ENCODE measurements around the gene SLC35A2. TPM values are rescaled to one million over a fixed set of nuclear protein-coding genes. Genes with fewer than 3 reads are reported as not detected.
"Not testable (repeated sequence)": the region's sequence is repeated elsewhere in the genome, so short reads cannot be mapped to it uniquely, and the experiment has no call there.

Gene SLC35A2
- total RNA-seq, 1 donor from 2014 or later, result 9.8 TPM

DNA sequence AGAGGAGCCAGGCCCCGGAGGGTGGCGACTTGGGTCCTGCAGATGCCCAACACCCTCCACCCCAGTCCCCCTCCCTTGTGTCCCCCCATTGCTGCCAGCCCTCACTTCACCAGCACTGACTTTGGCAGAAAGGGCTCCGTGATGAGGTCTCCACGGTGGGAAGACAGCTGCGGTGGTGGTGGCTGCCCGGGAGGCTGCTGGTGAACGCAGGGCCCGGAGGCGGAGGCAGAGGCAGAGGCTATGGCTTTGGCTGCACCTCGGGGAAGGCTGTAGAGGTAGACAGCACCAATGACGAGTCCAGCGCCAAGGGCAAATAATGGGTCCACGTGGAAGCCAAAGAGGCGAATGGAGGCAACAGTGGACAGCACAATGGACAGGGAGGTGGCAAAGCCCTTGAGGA, 6.8 kb downstream of the SLC35A2 start:
- DNase-seq (ENCODE audit: low spot score in 2 of 2) (no peak), FAIRE-seq (no peak)

GRCh38 chrX:48904180-48904579, 7.3 kb downstream of the SLC35A2 start:
- FAIRE-seq, result no peak
- DNase-seq (ENCODE audit: low spot score in 2 of 2), result no peak

- no peak for DNase-seq (ENCODE audit: low spot score in 2 of 2)
- no peak for FAIRE-seq
Measured at GRCh38 chrX:48903290-48903689, 8.2 kb downstream of the SLC35A2 start.

- DNase-seq (ENCODE audit: low spot score in 2 of 2) (no peak), FAIRE-seq (no peak)
Measured at GRCh38 chrX:48902776-48903175, 8.7 kb downstream of the SLC35A2 start.

DNA sequence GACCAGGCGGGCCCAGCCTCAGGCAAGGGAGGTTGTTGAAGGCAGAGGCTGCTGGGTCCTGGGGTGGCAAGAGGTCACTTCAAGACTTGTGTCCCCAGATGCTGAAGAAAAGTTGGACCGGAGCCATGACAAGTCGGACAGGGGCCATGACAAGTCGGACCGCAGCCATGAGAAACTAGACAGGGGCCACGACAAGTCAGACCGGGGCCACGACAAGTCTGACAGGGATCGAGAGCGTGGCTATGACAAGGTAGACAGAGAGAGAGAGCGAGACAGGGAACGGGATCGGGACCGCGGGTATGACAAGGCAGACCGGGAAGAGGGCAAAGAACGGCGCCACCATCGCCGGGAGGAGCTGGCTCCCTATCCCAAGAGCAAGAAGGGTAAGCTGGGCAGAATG, 9.3 kb downstream of the SLC35A2 start:
- no peak for FAIRE-seq
- DNase-seq (ENCODE audit: low spot score in 2 of 2), result no peak

GRCh38 chrX:48901069-48901468, 10.4 kb downstream of the SLC35A2 start:
- no peak for DNase-seq (ENCODE audit: low spot score in 2 of 2)
- no peak for FAIRE-seq

- no peak for FAIRE-seq
- no peak for DNase-seq (ENCODE audit: low spot score in 2 of 2)
Measured at GRCh38 chrX:48899078-48899410, 12.4 kb downstream of the SLC35A2 start.

- peak; percentile 23 for FAIRE-seq
Measured at GRCh38 chrX:48897625-48898306, 13.7 kb downstream of the SLC35A2 start, which contains the start of the genes PQBP1 and TIMM17B. Gene PQBP1, plus strand, starts transcription at chrX:48897930. Its CDS starts 580 bp downstream, at chrX:48898510. Gene TIMM17B, minus strand, starts transcription at chrX:48897768. Its CDS starts 19 bp downstream, at chrX:48897749.

DNA sequence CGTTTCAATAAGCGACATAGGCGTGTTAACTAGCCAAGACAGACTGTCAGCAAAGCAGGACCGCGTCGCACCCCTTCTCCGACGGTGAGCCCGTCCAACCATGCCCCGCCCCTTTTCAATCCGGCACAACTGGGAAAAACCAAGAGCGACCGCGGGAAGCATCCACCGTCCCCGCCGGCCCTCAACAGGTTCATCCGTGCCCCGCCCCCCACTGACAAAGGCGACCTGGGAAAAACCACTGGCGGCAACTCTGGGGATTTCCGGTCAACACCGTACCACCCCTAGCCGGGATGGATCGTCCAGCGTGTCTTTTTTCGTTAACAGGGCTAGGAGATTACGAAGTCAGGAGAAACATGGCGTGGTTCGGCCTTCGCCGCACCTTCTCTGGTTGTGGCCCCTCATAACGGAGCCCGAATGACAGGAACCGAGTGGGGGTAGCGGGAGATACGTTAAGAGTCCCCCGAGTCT, 14.3 kb downstream of the SLC35A2 start:
- FAIRE-seq (no peak), DNase-seq (ENCODE audit: low spot score in 2 of 2) (peak in 1 of 2 donors; percentile 36)

More at GRCh38 chrX:48897625-48898306, 13.7 kb downstream of the SLC35A2 start, which contains the start of the genes PQBP1 and TIMM17B:
- peak; percentile 77 for DNase-seq (ENCODE audit: low spot score in 2 of 2)

DNA sequence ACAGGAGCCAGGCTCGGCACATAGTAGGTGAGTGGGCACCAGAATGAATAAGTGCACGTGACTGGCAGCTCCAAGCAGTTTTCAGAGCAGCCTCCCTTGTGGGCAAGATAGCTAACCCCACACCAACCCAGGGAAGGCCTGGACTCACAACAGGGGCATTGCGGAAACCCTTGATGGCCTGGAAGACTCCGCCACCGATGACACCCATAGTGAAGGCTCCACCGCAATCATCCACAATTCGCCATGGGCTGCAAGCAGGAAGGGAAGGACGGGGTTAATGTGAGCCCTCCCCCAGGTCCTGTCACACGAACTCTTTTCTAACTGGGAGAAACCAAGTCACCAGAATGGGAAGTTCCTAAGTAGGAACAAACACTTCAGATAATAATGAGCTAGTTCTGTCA, 14.8 kb downstream of the SLC35A2 start:
- no peak for FAIRE-seq
- peak in 1 of 2 donors; percentile 7 for DNase-seq (ENCODE audit: low spot score in 2 of 2)

GRCh38 chrX:48894891-48895290, 16.6 kb downstream of the SLC35A2 start:
- DNase-seq (ENCODE audit: low spot score in 2 of 2) (peak in 1 of 2 donors; percentile 8), FAIRE-seq (no peak)

GRCh38 chrX:48893556-48894348, 17.7 kb downstream of the SLC35A2 start:
- DNase-seq (ENCODE audit: low spot score in 2 of 2) (no peak), FAIRE-seq (no peak)

GRCh38 chrX:48892896-48893295, 18.6 kb downstream of the SLC35A2 start:
- no peak for DNase-seq (ENCODE audit: low spot score in 2 of 2)
- no peak for FAIRE-seq

GRCh38 chrX:48891402-48892288, 19.8 kb downstream of the SLC35A2 start:
- FAIRE-seq, result no peak
- DNase-seq (ENCODE audit: low spot score in 2 of 2), result peak; percentile 64 to 69

- FAIRE-seq (no peak), DNase-seq (ENCODE audit: low spot score in 2 of 2) (no peak)
Measured at GRCh38 chrX:48890934-48891401, 20.5 kb downstream of the SLC35A2 start.

DNA sequence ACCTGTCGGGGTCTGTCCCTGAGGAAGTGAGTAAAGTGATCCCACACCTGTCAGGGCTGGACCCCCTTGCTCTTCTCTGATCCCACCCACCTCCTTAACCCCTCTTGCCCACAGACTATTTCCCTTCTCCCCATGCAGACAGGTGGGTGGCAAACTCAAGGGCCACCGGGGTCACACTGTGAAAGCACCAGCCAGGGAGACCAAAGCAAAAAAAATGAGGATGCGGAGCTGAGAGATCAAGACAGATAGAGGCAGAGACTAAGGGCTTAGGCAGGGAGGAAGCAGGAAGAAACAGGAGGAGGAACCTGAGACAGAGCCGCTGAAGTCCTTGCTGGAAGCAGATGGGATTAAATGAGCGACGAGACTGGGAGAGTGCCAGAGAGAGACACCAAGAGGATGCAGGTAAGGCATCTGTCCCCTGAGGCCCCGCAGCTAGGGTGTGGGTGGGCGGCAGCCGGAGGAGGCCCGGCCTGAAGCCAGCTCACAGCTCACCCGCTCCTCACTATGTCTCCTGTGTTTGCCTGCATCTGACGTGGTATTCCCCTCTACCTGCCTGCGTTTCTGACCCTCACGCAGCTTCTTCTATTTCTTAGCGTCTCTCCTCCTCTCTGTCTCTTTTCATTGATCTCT, 21.0 kb downstream of the SLC35A2 start:
- FAIRE-seq, result no peak
- DNase-seq (ENCODE audit: low spot score in 2 of 2), result peak in 1 of 2 donors; percentile 12

- not testable (repeated sequence) for DNase-seq (ENCODE audit: low spot score in 2 of 2); FAIRE-seq
Measured at GRCh38 chrX:48886586-48886985, 24.9 kb downstream of the SLC35A2 start.

DNA sequence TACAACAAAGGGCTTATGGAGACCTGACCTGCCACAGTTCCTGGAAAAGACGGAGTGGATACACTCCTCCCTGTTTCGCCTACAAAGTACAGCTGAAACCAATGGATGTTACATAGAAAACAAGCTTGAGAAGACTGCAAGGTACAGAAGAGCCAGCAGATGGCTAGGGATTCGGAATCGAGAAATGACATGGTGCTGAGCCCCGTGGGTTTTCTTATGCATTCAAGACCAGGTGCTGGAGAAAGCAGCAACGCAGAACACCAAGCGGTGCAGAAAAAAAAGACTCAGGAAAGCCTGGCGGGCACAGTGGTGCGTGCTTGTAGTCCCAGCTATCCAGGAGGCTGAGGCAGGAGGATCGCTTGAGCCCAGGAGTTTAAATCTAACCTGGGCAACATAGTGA, 27.7 kb downstream of the SLC35A2 start:
- FAIRE-seq, result no peak

DNA sequence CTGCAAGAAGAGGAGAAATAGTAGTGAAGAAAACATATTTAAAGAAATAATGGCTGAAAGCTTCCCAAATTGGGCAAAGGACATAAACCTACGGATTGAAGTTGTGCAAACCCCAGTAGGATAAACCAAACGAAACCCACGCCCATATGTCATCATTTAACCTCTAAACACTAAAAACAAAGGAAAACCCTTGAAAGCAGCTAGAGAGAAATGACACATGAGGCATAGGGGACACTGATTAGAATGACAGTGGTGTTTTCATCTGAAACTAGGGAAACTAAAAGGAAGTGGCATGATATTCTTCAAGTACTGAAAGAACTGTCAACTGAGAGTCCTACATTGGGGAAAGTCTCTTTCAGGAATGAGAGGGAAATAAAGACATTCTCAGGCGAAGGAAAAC, 34.5 kb downstream of the SLC35A2 start:
- FAIRE-seq; DNase-seq (ENCODE audit: low spot score in 2 of 2): not testable (repeated sequence)

More for the DNA sequence above, 27.7 kb downstream of the SLC35A2 start:
- no peak for DNase-seq (ENCODE audit: low spot score in 2 of 2)

- not testable (repeated sequence) for FAIRE-seq; DNase-seq (ENCODE audit: low spot score in 2 of 2)
Measured at GRCh38 chrX:48872017-48872416, 39.4 kb downstream of the SLC35A2 start.
